ENCODE results near the gene HIVEP2.

The HIVEP2 gene

DNA sequence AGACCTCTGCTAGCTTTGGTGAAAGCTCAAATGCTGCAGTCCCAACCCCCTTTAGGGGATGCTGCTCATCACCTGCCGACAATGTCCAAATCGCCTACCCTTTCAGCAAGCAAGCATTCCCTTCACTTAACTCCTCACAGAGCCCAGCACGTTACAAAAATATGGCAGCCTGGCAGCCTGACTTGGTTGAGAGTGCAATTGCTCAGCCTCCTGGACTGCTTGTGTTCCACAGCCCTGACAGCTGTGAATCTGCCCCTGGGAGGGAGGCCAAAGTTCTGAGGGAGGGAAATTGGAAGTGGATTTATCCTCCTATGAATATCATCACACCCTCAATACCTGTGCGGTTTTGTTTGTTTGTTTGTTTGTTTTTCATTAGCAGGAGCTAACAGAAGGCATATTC lies 231.0 kb downstream of the HIVEP2 start:
- no peak overlapping the region for H3K27ac ChIP-seq
- no peak overlapping the region for H3K4me2 ChIP-seq (ENCODE audit: low read length)
- H3K9me3 ChIP-seq (ENCODE audit: control insufficient read depth, low read length) = no peaks in the 10 kb centered on the region
- no peaks in the 10 kb centered on the region for H3K79me2 ChIP-seq
- TF ChIP-seq, protein P1, sequence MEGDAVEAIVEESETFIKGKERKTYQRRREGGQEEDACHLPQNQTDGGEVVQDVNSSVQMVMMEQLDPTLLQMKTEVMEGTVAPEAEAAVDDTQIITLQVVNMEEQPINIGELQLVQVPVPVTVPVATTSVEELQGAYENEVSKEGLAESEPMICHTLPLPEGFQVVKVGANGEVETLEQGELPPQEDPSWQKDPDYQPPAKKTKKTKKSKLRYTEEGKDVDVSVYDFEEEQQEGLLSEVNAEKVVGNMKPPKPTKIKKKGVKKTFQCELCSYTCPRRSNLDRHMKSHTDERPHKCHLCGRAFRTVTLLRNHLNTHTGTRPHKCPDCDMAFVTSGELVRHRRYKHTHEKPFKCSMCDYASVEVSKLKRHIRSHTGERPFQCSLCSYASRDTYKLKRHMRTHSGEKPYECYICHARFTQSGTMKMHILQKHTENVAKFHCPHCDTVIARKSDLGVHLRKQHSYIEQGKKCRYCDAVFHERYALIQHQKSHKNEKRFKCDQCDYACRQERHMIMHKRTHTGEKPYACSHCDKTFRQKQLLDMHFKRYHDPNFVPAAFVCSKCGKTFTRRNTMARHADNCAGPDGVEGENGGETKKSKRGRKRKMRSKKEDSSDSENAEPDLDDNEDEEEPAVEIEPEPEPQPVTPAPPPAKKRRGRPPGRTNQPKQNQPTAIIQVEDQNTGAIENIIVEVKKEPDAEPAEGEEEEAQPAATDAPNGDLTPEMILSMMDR (IDR thresholded peaks at IDR 0.05) = no peak
- no peak overlapping the region for H3K4me3 ChIP-seq (ENCODE audit: low read depth, low read length)
- peaks cover 2% of the 10 kb centered on the region for H3K4me1 ChIP-seq
- no peaks in the 10 kb centered on the region for H3K27me3 ChIP-seq (ENCODE audit: control insufficient read depth, insufficient read depth, low read length)
- H3K9ac ChIP-seq = no peak overlapping the region
- no peaks in the 10 kb centered on the region for H3K36me3 ChIP-seq (ENCODE audit: control insufficient read depth, insufficient read depth, low read length)
- no peak overlapping the region for H2AFZ ChIP-seq

DNA sequence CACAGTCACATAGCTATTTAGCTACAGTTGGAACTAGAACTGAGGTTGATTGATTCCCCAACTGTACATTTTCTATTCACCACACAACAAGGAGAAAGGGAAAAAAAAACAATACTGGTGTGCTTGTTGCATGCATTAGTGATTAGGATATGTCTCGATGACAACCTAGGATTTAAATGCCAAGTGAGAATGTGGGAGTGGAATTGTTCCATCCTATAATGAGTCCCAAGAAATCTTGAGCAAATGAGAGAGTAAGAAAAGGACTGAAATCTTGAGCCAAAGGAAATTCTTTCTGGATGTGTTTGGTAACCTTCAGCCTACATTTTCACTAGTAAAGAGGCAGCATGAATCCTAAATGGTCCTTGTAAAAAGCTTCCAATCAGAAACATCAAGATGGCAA lies 232.7 kb downstream of the HIVEP2 start:
- Histone ChIP-seq H3K9me3 (ENCODE audit: control insufficient read depth, low read length) (no peaks in the 10 kb centered on the region), H3K4me1 (peaks cover 2% of the 10 kb centered on the region), H3K4me3 (ENCODE audit: low read depth, low read length) (no peak overlapping the region)

DNA sequence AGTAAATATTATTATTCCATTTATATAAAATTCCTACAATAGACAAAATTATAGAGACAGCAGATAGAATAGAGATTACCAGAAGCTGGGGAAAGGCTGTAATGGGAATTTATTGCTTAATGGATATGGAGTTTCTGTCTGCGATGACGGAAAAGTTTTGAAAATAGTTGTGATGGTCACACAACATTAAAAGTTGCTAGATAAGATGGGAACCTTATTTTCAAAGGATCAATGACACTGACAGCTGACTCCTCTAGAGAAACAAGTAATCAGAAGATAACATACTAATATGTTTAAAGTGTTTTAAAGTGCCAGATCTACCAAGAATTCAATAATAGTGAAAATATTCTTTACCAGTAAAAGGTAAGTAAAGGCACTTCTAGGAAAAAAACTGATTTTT lies 236.3 kb downstream of the HIVEP2 start:
- Histone ChIP-seq H3K4me1 (no peaks in the 10 kb centered on the region), H2AFZ (no peak overlapping the region), H3K79me2 (no peaks in the 10 kb centered on the region), H3K36me3 (ENCODE audit: control insufficient read depth, insufficient read depth, low read length) (no peaks in the 10 kb centered on the region), H3K9me3 (ENCODE audit: control insufficient read depth, low read length) (no peaks in the 10 kb centered on the region), H3K4me3 (ENCODE audit: low read depth, low read length) (no peak overlapping the region), H3K27me3 (ENCODE audit: control insufficient read depth, insufficient read depth, low read length) (no peaks in the 10 kb centered on the region), H3K9ac (no peak overlapping the region), H3K4me2 (ENCODE audit: low read length) (no peak overlapping the region), H3K27ac (no peak overlapping the region)
- TF ChIP-seq, protein P1 (IDR thresholded peaks at IDR 0.05) = no peak

More for the DNA sequence above, 232.7 kb downstream of the HIVEP2 start:
- Histone ChIP-seq H3K27me3 (ENCODE audit: control insufficient read depth, insufficient read depth, low read length) (no peaks in the 10 kb centered on the region), H3K9ac (no peak overlapping the region), H3K36me3 (ENCODE audit: control insufficient read depth, insufficient read depth, low read length) (no peaks in the 10 kb centered on the region), H3K4me2 (ENCODE audit: low read length) (no peak overlapping the region), H3K79me2 (no peaks in the 10 kb centered on the region), H2AFZ (no peak overlapping the region), H3K27ac (no peak overlapping the region)
- TF ChIP-seq, protein P1 (IDR thresholded peaks at IDR 0.05) = no peak

DNA sequence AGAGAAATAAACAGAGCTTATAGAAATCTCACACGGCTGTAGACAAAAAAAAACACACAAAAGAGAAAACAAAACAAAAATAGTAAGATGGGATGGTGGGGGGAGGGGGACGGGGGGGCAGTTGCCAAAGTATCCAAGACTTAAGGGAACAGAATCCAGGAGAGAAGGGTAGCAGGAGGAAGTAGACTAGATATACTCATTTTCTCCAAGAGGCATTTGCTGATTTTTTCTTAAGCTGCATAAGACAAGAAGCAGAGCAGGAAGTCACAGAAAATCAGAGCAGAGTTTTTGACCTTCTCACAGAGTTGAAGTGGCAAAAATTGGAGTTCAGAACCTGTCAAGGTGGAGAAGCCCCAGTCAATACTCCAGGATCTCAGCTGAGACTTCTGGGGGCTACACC lies 237.7 kb downstream of the HIVEP2 start:
- no peak overlapping the region for H3K4me3 ChIP-seq (ENCODE audit: low read depth, low read length)
- H3K27ac ChIP-seq = no peak overlapping the region
- H3K4me2 ChIP-seq (ENCODE audit: low read length) = no peak overlapping the region
- H3K4me1 ChIP-seq = peaks cover 9% of the 10 kb centered on the region
- no peak overlapping the region for H2AFZ ChIP-seq
- H3K27me3 ChIP-seq (ENCODE audit: control insufficient read depth, insufficient read depth, low read length) = no peaks in the 10 kb centered on the region
- H3K36me3 ChIP-seq (ENCODE audit: control insufficient read depth, insufficient read depth, low read length) = no peaks in the 10 kb centered on the region
- H3K9ac ChIP-seq = no peak overlapping the region
- H3K9me3 ChIP-seq (ENCODE audit: control insufficient read depth, low read length) = no peaks in the 10 kb centered on the region
- TF ChIP-seq, protein P1 (IDR thresholded peaks at IDR 0.05) = no peak
- H3K79me2 ChIP-seq = no peaks in the 10 kb centered on the region

DNA sequence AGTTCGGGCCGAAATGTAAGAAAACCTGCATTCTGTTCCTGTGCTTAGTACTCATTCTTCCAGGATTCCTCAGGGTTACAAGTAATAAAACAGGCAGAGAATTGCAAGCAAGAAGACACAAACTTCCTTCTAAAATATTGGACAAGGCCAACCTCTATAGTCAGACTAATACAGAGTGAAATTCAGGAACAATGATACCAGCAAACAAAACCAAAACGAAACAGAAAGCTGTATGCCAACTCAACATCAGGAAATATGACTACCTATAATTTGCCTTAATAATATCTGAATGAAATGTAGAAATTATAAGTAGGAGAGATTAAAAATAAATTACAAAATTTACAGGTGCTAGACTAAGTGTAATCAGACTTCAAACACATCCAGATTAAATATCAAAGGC lies 238.8 kb downstream of the HIVEP2 start:
- no peaks in the 10 kb centered on the region for H3K9me3 ChIP-seq (ENCODE audit: control insufficient read depth, low read length)
- H3K27ac ChIP-seq = no peak overlapping the region
- H3K36me3 ChIP-seq (ENCODE audit: control insufficient read depth, insufficient read depth, low read length) = no peaks in the 10 kb centered on the region
- H3K79me2 ChIP-seq = no peaks in the 10 kb centered on the region
- H3K9ac ChIP-seq = no peak overlapping the region
- H3K4me2 ChIP-seq (ENCODE audit: low read length) = no peak overlapping the region
- no peak overlapping the region for H2AFZ ChIP-seq
- no peak overlapping the region for H3K4me3 ChIP-seq (ENCODE audit: low read depth, low read length)
- TF ChIP-seq, protein P1 (IDR thresholded peaks at IDR 0.05) = no peak
- H3K27me3 ChIP-seq (ENCODE audit: control insufficient read depth, insufficient read depth, low read length) = no peaks in the 10 kb centered on the region
- H3K4me1 ChIP-seq = peaks cover 9% of the 10 kb centered on the region

Measured in parathyroid adenoma (tissue), 2 donors.